Neural crest cell (in vitro differentiated cells): ENCODE data around the gene PNPLA2. TPM values are rescaled to one million over a fixed set of nuclear protein-coding genes. Genes with fewer than 3 reads are reported as not detected.

Experiments
- DNase-seq: peaks from one replicate; pipeline ENCODE4 v3.0.0; 2021; ENCODE audit warnings: low read depth, mixed read lengths, low spot score
- H3K27ac Mint-ChIP-seq: one replicate; pipeline ENCODE4 v1.8.0; 2021; ENCODE audit warnings: mild to moderate bottlenecking, mixed read lengths; ENCODE audit not compliant: unreplicated experiment
- H3K27me3 Mint-ChIP-seq: 2 replicates; pipeline ENCODE4 v1.8.0; 2021; ENCODE audit warnings: low read depth, mild to moderate bottlenecking, mixed read lengths
- H3K36me3 Mint-ChIP-seq: 2 replicates; pipeline ENCODE4 v1.8.0; 2021; ENCODE audit warnings: low read depth, mild to moderate bottlenecking, mixed read lengths
- H3K4me1 Mint-ChIP-seq: 2 replicates; pipeline ENCODE4 v1.8.0; 2021; ENCODE audit warnings: mixed read lengths
- H3K4me3 Mint-ChIP-seq: one replicate; pipeline ENCODE4 v1.8.0; 2021; ENCODE audit warnings: mild to moderate bottlenecking, mixed read lengths
- H3K9me3 Mint-ChIP-seq: 2 replicates; pipeline ENCODE4 v1.8.0; 2021; ENCODE audit warnings: mixed read lengths
- total RNA-seq: library from RNA; stranded (reverse); gene quantifications from 2 replicates; pipeline ENCODE4 v1.2.1, GENCODE V29; 2021
- TF ChIP-seq, protein P1 (sequence below): fragments of 200-600 bp; sonication (generic); conservative IDR thresholded peaks from 2 replicates; pipeline ENCODE4 v1.5.0; 2021; ENCODE audit warnings: antibody characterized with exemption, mild to moderate bottlenecking

The PNPLA2 gene
- total RNA-seq, 1 donor from 2014 or later: 34.5 TPM

DNA sequence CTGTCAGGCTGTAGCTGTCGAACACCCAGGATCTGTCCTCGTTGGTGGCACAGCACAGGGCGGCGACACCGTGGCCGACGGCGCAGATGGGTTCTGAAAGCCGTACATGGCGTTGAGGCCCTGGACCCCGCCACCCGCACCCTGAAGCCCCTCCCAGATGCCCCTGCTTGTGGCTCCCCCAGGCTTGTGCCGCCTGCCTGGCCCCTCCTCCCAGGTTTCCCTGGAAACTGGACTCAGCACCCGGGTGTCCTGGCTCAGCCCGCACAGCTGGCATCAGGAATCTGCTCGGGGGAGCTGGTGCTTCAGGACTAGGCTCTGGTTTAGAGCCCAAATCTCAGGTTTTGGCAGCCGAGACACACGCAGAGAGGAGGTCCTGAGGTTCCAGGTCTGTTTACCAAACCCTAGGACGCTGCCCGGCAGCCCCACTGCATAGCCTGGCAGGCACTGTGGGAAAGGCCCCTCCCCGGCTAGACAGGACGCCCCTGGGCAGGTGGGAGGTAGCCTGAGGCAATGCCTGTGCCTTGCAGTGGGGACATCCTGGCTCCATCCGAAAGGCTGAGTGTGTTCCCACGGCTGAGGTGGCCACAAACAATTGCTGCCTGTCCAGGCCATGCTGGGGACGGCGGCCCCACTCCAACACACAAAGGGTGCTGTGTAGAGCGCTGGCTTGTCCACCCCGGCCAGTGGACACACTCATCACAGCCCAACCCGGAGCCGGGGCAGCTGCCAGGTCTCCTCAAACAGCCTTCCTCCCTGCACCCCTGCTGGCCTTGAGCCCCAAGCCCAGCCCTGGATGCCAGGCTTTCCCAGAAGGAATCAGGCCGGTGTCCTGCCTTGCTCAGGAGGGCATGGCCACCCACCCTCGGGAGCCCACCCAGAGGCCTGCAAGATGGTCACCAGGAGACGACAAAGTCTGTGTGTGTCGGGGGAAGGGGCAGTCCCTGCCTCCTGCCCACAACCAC, 46.0 kb upstream of the PNPLA2 start:
- H3K27me3 Mint-ChIP-seq: no peaks in the 10 kb centered on the region
- no peak for DNase-seq
- H3K36me3 Mint-ChIP-seq: no peaks in the 10 kb centered on the region
- peaks cover 18% of the 10 kb centered on the region for H3K4me1 Mint-ChIP-seq
- TF ChIP-seq, protein P1, sequence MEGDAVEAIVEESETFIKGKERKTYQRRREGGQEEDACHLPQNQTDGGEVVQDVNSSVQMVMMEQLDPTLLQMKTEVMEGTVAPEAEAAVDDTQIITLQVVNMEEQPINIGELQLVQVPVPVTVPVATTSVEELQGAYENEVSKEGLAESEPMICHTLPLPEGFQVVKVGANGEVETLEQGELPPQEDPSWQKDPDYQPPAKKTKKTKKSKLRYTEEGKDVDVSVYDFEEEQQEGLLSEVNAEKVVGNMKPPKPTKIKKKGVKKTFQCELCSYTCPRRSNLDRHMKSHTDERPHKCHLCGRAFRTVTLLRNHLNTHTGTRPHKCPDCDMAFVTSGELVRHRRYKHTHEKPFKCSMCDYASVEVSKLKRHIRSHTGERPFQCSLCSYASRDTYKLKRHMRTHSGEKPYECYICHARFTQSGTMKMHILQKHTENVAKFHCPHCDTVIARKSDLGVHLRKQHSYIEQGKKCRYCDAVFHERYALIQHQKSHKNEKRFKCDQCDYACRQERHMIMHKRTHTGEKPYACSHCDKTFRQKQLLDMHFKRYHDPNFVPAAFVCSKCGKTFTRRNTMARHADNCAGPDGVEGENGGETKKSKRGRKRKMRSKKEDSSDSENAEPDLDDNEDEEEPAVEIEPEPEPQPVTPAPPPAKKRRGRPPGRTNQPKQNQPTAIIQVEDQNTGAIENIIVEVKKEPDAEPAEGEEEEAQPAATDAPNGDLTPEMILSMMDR: no peak
- no peaks in the 10 kb centered on the region for H3K9me3 Mint-ChIP-seq
- peak overlapping the region; percentile 66 for H3K4me3 Mint-ChIP-seq
- no peak overlapping the region for H3K27ac Mint-ChIP-seq

DNA sequence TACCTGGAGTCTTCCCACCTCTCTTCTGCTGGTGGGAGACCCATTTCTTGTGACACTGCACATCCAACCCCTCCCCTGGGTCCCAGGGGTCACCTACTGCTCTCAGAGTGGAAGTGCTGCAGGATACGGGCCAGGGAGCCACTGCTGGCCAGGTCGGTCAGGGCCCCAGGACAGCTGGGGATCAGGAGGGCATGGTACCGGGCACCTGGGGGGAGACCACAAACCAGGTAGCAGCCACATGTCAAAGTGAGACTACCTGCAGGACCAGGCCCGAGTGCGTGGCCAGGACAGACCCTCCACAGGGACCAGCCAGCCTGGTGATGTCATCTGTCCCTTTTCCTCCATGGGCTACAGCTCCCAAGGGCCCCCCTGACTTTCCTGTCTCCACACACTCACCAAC, 45.3 kb upstream of the PNPLA2 start:
- TF ChIP-seq, protein P1: no peak
- no peak for DNase-seq
- Mint-ChIP-seq H3K9me3 (no peaks in the 10 kb centered on the region), H3K36me3 (no peaks in the 10 kb centered on the region), H3K27me3 (no peaks in the 10 kb centered on the region), H3K27ac (peak overlapping the region; percentile 12), H3K4me1 (peaks cover 18% of the 10 kb centered on the region), H3K4me3 (peak overlapping the region; percentile 66)

DNA sequence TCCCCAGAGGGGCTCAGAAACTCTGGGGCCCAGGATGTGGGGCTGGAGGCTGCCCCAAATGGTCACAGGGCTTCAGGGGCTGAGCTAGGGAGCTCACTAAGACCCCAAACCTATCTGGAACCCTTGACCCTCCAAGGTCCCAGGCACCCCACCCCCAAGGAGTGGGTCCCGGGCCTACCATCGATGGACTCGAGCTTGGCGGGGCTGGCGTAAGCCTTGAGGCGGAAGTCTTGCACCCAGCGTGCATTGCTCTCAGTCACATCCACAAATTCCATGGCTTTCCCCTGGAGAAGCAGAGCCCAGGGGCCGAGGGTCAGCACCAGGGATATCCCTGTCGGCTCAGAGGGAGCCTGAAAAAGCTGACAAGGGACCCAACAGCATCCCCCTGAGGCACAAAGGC, 44.9 kb upstream of the PNPLA2 start:
- DNase-seq: no peak
- Mint-ChIP-seq H3K27ac (no peak overlapping the region), H3K9me3 (no peaks in the 10 kb centered on the region), H3K4me1 (peaks cover 18% of the 10 kb centered on the region), H3K36me3 (no peaks in the 10 kb centered on the region), H3K27me3 (no peaks in the 10 kb centered on the region), H3K4me3 (peak overlapping the region; percentile 57)
- TF ChIP-seq, protein P1: no peak

DNA sequence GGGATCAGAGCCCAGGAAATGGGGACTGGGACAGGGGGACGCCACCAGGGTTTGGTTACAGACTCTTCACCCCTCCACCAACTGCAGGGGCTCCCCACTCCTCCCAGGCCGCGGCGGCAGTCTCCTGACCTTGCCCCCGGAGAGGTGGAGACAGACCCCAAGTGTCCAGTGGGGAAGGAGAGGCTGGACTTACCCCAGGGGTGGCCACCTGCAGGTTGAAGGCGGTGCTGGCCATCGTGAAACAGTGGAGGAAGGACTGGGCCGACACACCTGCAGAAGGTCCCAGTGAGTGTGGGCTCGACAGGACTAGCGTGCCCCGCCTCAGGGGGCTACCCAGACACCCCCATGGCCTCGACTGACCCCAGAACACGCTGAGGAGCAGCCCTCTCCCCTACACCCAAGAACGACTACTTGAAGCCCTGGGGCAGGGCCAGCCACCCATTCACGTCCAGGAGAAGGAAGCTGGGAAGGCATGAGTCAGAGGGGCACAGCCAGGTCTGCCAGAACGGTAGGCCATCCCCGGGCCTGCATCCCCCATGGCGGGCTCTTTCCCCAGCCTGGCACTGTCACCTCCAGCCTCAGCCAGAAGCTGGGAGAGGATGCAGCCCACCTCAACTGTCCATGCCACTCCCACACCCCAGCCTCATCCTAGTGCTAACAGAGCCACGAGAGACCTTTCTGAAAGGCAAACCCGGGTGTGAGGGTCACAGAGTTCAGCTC, 43.7 kb upstream of the PNPLA2 start:
- Mint-ChIP-seq H3K27ac (no peak overlapping the region), H3K9me3 (no peaks in the 10 kb centered on the region), H3K36me3 (no peaks in the 10 kb centered on the region), H3K4me1 (peaks cover 18% of the 10 kb centered on the region), H3K4me3 (peak overlapping the region; percentile 91), H3K27me3 (no peaks in the 10 kb centered on the region)
- DNase-seq: no peak
- TF ChIP-seq, protein P1: no peak

DNA sequence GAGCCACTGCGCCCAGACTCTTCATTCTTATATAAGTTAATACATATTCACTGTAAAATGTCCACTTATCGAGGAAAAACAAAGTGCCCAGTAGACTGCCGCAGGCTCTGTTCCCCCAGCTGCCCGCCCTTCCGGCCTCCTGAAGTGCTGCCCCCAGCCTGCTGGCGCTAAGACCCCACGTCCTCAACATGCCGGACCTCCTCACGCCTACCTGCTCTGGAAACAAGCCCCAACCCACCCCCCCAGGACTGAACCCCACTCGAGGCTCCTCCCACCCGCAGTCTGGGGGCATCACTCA, 42.5 kb upstream of the PNPLA2 start:
- Mint-ChIP-seq H3K27me3 (no peaks in the 10 kb centered on the region), H3K36me3 (no peaks in the 10 kb centered on the region)

More for the DNA sequence above, 42.5 kb upstream of the PNPLA2 start:
- Mint-ChIP-seq H3K9me3 (no peaks in the 10 kb centered on the region), H3K4me3 (peak overlapping the region; percentile 91), H3K4me1 (peaks cover 26% of the 10 kb centered on the region), H3K27ac (peak overlapping the region; percentile 93)
- DNase-seq: no peak
- TF ChIP-seq, protein P1: no peak
